ENCODE results near the gene ISOC2.

Gene ISOC2

GRCh38 chr19:55476100-55476775 is 14.8 kb upstream of the ISOC2 start, which contains the start of gene ZNF628:
TSS of gene ZNF628 (plus strand) at chr19:55476617. CDS start at chr19:55479911, 3,294 bp downstream.
- peak; percentile 98 for DNase-seq

DNA sequence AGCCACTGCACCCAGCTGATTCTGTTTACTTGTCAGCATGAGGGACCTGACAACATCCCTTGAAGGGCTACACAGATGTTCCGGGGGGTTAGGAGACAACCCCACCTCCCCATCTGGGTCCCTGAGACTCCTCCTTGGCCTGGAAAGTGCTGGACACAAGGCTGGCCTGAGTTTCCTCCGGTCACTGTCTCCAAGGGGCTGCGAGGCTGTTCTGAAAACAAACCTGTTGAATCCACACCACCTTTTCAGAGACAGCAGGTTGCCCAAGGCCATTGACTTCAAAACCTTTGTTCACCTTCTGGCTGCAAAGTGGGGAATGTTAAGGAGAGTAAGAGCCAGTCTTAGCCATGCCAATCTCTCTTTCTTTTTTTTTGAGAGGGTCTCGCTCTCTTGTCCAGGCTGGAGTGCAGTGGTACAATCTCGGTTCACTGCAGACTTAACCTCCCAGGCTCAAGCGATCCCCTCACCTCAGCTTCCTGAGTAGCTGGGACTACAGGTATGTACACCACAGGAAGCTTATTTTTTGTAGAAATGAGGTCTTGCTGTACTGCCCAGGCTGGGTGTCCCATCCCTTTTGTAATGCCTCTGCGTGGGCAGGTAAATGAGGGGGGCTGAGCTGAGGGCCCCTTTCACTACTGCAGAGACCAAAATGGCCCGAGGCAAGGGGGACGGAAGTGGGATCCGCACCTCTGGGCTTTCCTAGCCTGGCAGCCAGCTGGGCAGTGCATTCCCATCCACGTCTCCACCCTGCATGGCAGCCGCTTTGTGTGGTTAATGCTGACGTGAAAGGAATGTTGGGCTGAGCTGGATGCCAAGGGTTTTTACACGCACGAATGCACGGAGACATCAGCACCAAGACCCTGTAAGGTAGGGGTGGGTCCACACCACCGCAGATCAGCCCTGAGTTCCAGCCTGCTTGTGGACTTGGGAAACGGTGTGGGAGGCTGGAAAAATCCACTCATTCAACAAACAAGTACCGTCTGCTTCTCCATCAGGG is 13.1 kb upstream of the ISOC2 start:
- no peak for DNase-seq

DNA sequence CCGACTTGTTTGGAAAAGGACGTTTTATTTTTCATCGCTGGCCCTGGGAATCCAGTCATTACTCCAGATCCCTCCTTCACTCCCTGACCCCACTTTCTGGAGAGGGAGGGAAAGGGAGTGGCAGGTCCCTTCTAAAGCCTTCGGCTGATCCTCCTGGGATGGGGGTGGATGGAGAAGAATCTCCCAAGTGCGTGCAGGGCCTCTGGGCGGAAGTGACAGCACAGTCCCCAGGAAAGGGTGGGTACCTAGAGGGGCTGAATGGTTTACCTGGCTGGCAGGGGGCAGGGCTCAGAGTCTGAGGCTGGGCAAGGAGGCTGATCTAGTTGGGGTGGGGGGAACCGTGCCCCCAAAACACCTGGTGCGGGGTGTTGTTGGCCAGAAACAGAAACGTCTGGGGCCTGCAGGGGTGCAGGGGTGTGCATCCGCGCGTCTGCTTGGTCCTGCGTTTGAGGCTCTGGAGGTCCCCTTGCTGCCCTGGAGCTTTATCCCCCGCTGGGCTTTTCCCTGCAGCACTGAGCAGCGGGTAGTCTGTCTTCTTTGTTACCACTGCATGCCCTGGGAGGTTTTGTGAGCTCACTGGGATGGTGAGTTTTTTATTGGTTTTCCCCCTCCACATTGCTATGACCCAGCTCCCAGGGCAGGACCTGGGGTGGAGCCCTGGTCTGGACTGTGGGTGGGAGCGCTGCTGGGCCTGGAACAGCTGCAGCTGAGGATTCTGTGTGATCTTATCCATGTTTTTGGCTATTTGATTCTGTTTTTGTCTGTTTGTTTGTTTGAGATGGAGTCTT is 12.0 kb upstream of the ISOC2 start:
- DNase-seq: no peak

DNA sequence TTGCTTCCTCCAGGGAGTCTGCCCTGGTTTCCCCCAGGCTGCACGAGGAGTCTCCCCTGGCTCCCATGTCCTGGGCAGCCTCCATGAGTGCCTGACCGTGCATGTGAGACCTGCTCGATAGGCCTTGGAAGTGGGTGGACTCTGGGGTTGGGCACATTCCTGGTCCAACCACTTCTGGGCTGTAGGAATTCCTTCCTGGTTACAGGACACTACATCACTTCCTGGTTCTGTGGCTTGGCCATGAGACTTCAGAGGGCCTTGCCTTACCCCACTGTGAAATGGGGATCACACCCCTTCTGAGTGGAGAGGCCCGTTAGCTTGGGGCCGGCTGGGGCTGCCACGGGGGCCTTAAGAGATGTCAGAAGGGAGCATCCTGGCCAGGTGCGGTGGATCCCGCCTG is 11.0 kb upstream of the ISOC2 start:
- DNase-seq: no peak

GRCh38 chr19:55471266-55471665 is 9.8 kb upstream of the ISOC2 start:
- DNase-seq: no peak

- no peak for DNase-seq
Observed at GRCh38 chr19:55468054-55468393, 6.6 kb upstream of the ISOC2 start.

DNA sequence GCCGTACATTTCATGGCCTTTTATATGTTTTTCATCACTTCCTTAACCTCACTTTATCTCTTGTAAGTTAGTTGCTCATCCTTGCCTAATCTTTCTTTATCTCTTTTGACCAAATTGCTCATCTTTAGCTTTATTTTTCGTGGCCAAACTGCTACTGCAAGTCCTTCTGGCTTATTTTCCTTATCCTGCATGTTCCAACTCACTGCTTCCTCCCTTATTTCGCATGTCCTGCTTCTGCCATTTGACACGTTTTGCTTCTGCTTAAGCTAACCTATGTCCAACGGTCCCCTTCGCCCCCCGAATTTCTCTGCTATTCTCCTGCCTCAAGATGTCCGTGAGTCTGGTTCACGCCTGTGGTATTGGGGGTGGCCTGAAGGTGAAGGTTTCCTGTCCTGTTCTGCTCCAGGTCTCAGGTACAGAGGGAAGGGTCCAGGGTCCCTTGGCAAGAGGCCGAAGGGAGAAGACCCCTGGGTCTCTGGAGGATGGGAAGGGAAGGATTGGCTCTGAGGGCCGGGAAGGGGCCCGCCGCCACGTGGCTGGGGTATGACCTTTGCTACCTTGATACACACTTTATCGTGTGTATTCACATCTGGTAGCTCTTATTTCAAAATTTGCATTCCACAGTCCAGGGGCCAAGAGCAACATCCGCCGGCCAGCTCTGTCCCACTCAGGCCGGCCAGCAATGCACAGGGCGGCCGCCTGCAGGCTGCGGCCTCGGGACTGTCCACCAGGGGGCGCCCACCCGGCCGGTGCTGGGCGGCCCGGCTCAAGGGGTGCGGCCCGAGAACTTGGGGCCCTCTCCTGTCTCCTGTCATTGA is 6.0 kb upstream of the ISOC2 start:
- peak; percentile 62 for DNase-seq

DNA sequence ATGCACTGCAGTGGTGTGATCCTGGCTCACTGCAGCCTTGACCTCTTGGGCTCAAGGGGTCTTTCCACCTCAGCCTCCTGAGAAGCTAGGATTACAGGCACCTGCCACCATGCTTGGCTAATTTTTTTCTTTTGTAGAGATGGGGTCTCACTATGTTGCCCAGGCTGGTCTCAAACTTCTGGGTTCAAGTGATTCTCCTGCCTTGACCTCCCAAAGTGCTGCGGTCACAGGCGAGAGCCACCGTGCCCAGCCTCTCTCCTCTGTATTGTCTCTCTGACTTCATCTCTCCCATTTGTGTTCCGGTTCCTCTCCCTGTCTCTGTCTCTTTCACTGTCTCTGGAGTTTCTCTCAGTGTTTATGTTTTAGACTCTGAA is 4.8 kb upstream of the ISOC2 start:
- no peak for DNase-seq

DNA sequence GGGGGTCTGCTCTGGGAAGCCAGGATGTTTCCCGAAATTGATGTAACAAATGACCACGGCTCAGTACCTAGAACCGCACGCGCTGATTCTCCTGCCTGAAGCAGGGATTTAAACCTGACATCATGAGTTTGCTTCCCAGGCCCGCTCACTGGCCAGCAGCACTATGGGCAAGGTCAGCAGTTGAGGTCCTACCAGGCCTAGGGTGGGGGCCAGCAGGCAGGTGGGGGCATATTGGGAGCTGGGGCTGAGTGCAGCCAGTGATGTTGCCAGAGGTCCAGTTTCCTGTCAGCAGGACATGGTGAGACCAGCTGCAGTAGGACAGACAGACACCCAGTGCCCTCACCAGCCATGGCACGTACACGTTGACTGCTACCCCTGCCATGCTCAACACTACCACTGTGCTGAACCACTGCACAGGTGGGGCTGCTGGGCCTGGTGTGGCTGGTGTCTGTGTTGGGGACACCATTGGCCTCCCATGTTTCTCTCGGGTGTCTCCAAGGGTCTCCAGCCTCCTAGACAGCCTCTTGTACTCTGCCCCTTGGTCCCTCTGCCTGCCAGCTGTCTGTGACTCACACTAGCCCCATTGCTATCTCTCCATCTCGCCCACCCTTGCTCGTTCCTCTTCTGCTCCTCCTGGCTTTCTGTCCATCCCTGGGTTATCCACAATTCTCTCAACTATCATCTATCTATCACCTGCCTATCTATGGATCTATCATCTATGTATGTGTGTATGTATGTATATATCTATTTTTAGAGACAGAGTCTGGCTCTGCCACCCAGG is 4.2 kb upstream of the ISOC2 start:
- DNase-seq: no peak

DNA sequence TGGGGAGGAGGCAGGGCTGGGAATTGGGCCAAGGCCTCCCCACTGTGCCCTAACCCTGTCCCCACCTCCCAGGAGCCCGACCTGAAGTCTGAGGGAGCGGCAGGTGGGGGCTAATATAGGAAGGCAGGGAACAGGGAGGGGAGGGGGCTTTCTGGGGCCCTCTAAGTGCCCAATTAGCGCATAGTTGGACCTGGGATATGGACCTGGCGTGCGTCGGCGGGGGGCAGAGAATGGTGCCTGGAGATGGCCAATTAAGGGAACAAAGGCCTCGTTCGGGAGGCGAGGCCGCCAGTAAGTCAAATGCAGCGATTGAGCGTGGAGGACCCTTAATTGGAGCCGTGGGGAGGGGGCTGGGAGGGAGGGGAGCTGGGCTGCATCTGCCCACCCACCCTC is 3.2 kb upstream of the ISOC2 start, which contains the start of gene C19orf85:
C19orf85 (minus strand) TSS at position 90 of the 393 bp plus-strand sequence. CDS start 197 bp downstream, outside the sequence.
- DNase-seq: no peak

DNA sequence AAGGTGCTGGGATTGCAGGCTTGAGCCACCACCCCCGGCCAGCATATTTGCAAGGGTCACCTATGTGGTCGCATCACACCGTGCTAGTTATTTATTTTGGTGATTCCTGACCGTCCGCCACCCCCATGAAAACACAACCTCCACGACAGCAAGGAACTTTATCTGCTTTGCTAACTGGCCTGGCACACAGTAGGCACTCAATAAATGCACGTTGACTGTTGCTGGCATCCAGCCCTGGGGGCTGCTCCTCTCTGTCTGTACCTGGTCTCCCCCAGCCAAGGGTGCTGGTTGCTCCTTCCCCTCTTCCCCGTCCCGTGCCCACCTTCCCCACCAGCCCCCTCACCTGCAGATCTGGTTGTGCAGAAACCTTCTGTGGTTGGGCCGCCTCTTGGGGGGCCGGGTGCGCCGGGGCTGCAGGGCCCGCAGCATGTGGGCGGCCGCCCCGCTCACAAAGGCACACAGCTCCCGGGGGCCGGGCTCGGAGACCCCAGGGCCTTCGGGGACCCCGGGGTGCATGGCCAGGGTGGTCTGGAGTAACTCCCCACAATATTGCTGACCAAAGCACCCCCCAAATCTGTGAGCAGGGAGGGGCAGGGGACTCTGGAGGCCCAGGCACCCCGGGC is 2.7 kb upstream of the ISOC2 start:
- DNase-seq: no peak

DNA sequence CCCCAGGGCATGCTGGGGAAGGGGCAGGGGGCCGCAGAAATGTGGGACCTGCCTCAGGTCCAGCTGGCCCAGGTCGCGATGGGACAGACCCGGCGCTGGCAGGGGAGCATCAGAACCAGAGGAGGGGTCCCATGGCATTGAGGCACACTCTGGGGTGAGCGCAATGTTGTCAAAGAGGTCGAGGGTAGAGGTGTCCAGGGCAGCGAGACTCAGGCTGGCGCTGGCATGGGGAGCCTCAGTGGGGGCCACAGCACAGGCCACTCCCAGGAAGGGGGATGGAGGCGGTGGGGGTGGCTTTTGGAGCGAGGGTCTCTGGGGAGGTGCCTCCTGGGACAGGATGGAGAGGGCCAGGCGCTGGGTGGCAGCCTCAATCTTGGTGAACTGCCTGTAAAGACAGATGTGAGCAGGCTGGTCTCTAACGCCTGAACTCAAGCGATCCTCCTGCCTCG is 2.2 kb upstream of the ISOC2 start:
- no peak for DNase-seq

- no peak for DNase-seq
Observed at GRCh38 chr19:55462722-55463121, 1.3 kb upstream of the ISOC2 start.

DNA sequence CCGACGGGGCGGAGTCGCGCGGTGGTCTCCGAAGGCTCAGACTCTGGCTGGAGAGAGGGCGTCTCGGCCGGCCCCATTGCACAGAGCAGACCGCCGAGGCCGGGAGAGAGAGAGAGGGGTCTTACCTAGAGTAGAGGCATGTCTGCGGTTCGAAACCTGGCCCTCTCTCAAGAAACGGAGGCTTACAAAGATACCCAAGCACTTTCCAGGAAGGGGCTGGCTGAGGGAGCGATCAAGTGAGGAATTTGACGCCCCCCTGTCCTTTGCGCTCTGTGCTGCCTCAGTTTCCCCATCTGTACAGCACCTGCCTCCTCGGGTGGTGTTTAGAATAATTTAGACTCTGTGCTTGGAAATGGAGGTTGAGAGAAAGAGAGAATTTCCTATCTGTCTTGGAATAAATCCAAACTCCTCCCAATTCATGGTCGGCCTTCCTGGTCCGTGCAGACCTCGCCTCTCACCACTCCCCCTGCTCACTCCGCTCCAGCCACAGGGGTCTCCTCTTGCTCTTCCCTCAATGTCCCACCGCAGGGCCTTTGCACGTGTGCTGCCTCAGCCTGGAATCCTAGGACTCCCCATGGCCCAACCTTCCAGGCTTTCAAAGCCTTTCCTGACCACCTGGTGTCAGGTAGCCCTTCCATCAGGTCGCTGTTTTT is 658 bp upstream of the ISOC2 start:
- DNase-seq: no peak

- peak; percentile 28 for DNase-seq
Observed at GRCh38 chr19:55460670-55461258, 678 bp downstream of the ISOC2 start.

- no peak for DNase-seq
Observed at GRCh38 chr19:55459950-55460657, 1.3 kb downstream of the ISOC2 start.

- DNase-seq: no peak
Observed at GRCh38 chr19:55459551-55459949, 1.9 kb downstream of the ISOC2 start.

DNA sequence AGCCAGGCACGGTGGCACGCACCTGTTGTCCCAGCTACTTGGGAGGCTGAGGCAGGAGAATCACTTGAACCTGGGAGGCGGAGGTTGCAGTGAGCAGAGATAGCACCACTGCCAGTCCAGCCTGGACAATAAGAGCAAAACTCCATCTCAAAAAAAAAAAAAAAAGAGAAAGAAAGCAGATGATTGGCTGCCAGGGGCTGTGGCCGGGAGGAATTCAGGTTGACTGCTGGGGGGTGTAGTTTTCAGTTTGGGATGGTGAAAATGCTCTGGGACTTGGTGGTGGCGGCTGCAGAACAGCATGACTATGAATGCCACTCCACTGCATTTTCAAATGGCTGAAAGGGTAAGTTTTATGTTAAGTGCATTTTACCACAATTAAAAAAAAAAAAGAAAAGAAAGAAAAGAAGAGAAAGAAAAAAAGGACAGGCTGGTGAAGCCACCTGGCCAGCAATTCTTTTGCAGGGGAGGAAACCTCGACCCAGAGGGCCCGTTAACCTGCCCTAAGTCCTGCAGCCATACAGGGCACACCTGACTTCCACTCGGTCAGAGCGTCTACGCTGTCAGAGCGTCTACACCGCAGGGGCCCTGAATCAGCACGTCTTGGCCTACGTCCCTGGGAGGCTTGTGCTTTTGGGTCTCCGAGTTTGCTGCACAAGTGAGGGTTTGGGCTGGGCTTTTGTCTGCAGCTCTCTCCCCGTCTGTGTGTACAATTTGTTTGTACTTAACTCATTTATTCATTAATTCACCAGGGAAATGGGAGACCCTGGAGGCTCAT is 3.6 kb downstream of the ISOC2 start:
- DNase-seq: no peak

Data from activated CD4-positive, alpha-beta T cell treated with anti-CD3 and anti-CD28 coated beads, Interleukin-2, amount 50 U/mL, for 1 hour (primary cell).